PC-9 (cell line): ENCODE results near the gene FAM3D. TPM values are rescaled to one million over a fixed set of nuclear protein-coding genes. Genes with fewer than 3 reads are reported as not detected.

ENCODE experiments used
- BruUV-seq: library from RNA; stranded (reverse); fragments of 400-500 nt; replicated peaks from 2 replicates; lab custom pipeline; 2021; lab: Mats Ljungman, UMichigan
- CTCF ChIA-PET: fragments of 300-600 bp; sonication (Branson Sonifier 250); formaldehyde crosslinking; loops from one replicate; lab custom pipeline; 2022; ENCODE audit warnings: antibody characterized with exemption; lab: Charles Lee
- POLR2A ChIA-PET: fragments of 300-600 bp; sonication (Branson Sonifier 250); formaldehyde crosslinking; loops from one replicate; lab custom pipeline; 2022; ENCODE audit warnings: antibody characterized with exemption; ENCODE audit not compliant: unreplicated experiment; lab: Charles Lee
- DNase-seq, 2 experiments: peaks; one replicate each; pipeline versions ENCODE4 v3.0.0 to v3.0.0-alpha.2; 2015 to 2022; ENCODE audit warnings: mixed read lengths in 1 of 2
- H2AFZ ChIP-seq: fragments of 200-600 bp; sonication (generic); 2 replicates; pipeline ENCODE4 v1.8.1; 2017; ENCODE audit warnings: antibody characterized with exemption
- H3F3A ChIP-seq: fragments of 200-600 bp; sonication (generic); 2 replicates; pipeline ENCODE4 v1.8.1; 2017; ENCODE audit warnings: antibody characterized with exemption, mild to moderate bottlenecking, low read depth; ENCODE audit not compliant: insufficient read depth
- H3K27ac ChIP-seq: fragments of 200-600 bp; sonication (generic); 2 replicates; pipeline ENCODE4 v1.6.1; 2016; ENCODE audit warnings: mixed run types
- H3K27me3 ChIP-seq: fragments of 200-600 bp; sonication (generic); 2 replicates; pipeline ENCODE4 v1.6.1; 2016; ENCODE audit warnings: low read depth, mixed run types; ENCODE audit not compliant: insufficient read depth
- H3K36me3 ChIP-seq: fragments of 200-600 bp; sonication (generic); 2 replicates; pipeline ENCODE4 v1.6.1; 2016; ENCODE audit warnings: low read depth, mixed run types
- H3K4me1 ChIP-seq: fragments of 200-600 bp; sonication (generic); replicated peaks from 2 replicates; pipeline ENCODE4 v1.6.1; 2016; ENCODE audit warnings: mixed run types; ENCODE audit not compliant: insufficient read depth
- H3K4me2 ChIP-seq: fragments of 200-600 bp; sonication (generic); 2 replicates; pipeline ENCODE4 v1.6.1; 2017; ENCODE audit warnings: mixed run types
- H3K4me3 ChIP-seq: fragments of 200-600 bp; sonication (generic); 2 replicates; pipeline ENCODE4 v1.6.1; 2016; ENCODE audit warnings: mixed run types
- H3K79me2 ChIP-seq: fragments of 200-600 bp; sonication (generic); 2 replicates; pipeline ENCODE4 v1.6.1; 2017; ENCODE audit warnings: low read depth, mixed run types
- H3K9me2 ChIP-seq: fragments of 200-600 bp; sonication (generic); 2 replicates; pipeline ENCODE4 v1.8.1; 2017; ENCODE audit warnings: mild to moderate bottlenecking; ENCODE audit not compliant: insufficient read depth
- H3K9me3 ChIP-seq: fragments of 200-600 bp; sonication (generic); 2 replicates; pipeline ENCODE4 v1.8.1; 2016; ENCODE audit warnings: low read depth; ENCODE audit not compliant: insufficient read depth
- H4K20me1 ChIP-seq: fragments of 200-600 bp; sonication (generic); 2 replicates; pipeline ENCODE4 v1.8.1; 2017; ENCODE audit not compliant: insufficient read depth
- CTCF ChIP-seq: fragments of 200-600 bp; sonication (generic); conservative IDR thresholded peaks from 2 replicates; pipeline ENCODE4 v1.6.1; 2017; ENCODE audit warnings: mixed run types, antibody characterized with exemption, mild to moderate bottlenecking, moderate library complexity
- EZH2 ChIP-seq: fragments of 200-600 bp; sonication (generic); IDR thresholded peaks from 2 replicates; pipeline ENCODE4 v1.8.0; 2017; ENCODE audit warnings: antibody characterized with exemption, low read depth
- intact Hi-C: fragments of 100-400 bp; cut with micrococcal nuclease; formaldehyde crosslinking; loops from one replicate; pipeline ENCODE4 v1.10.0; 2022; ENCODE audit not compliant: unreplicated experiment
- total RNA-seq: library from RNA; stranded (reverse); gene quantifications from 2 replicates; pipeline ENCODE4 v1.2.3, GENCODE V29; 2021

FAM3D gene
- total RNA-seq, 1 experiment from 2014 or later = not detected

- Histone ChIP-seq H3K4me1 (no peaks in the 10 kb centered on the region; the same call in 1 of the 2 replicates), H3K27me3 (peaks cover 27% of the 10 kb centered on the region), H3K4me2 (no peak overlapping the region), H2AFZ (no peak overlapping the region), H3K27ac (no peak overlapping the region), H3K79me2 (no peaks in the 10 kb centered on the region), H3F3A (no peaks in the 10 kb centered on the region), H3K9me2 (no peaks in the 10 kb centered on the region), H3K36me3 (no peaks in the 10 kb centered on the region), H4K20me1 (no peaks in the 10 kb centered on the region), H3K4me3 (no peak overlapping the region), H3K9me3 (no peaks in the 10 kb centered on the region)
- ChIA-PET POLR2A (interaction anchor here (0.7 kb wide), 1 partner anchor 18 kb away, joined by 4 read pairs; no protein-coding TSS in a partner anchor), CTCF (interaction anchor here (0.9 kb wide), 1 partner anchor 98 kb away, joined by 6 read pairs; no protein-coding TSS in a partner anchor)
- intact Hi-C loops = no loop called here
- no TSS peak for BruUV-seq
- no peak for TF ChIP-seq EZH2
- TF ChIP-seq CTCF = peak; percentile 48
- DNase-seq = peak in 1 of 2 experiments; percentile 10
Measured at GRCh38 chr3:58659051-58659675, 7.4 kb downstream of the FAM3D start.

GRCh38 chr3:58658508-58658907 lies 8.1 kb downstream of the FAM3D start:
- no peaks in the 10 kb centered on the region for H4K20me1 ChIP-seq
- ChIA-PET CTCF (interaction anchor here (0.9 kb wide), 1 partner anchor 98 kb away, joined by 6 read pairs; no protein-coding TSS in a partner anchor), POLR2A (no interaction called here)
- no peak for DNase-seq
- H3K27me3 ChIP-seq = peaks cover 25% of the 10 kb centered on the region
- H2AFZ ChIP-seq = no peak overlapping the region
- TF ChIP-seq EZH2 (no peak), CTCF (no peak)
- no peaks in the 10 kb centered on the region; the same call in 1 of the 2 replicates for H3K4me1 ChIP-seq
- no peak overlapping the region for H3K4me2 ChIP-seq
- H3K9me2 ChIP-seq = no peaks in the 10 kb centered on the region
- H3K27ac ChIP-seq = no peak overlapping the region
- no peak overlapping the region for H3K4me3 ChIP-seq
- no peaks in the 10 kb centered on the region for H3F3A ChIP-seq
- no peaks in the 10 kb centered on the region for H3K36me3 ChIP-seq
- BruUV-seq = no TSS peak
- intact Hi-C loops = no loop called here
- H3K9me3 ChIP-seq = no peaks in the 10 kb centered on the region
- no peaks in the 10 kb centered on the region for H3K79me2 ChIP-seq

GRCh38 chr3:58657571-58658141 lies 8.9 kb downstream of the FAM3D start:
- Histone ChIP-seq H3K36me3 (no peaks in the 10 kb centered on the region), H3K9me3 (no peaks in the 10 kb centered on the region), H3K27ac (no peak overlapping the region), H3K79me2 (no peaks in the 10 kb centered on the region), H2AFZ (no peak overlapping the region), H4K20me1 (no peaks in the 10 kb centered on the region), H3K9me2 (no peaks in the 10 kb centered on the region), H3F3A (no peaks in the 10 kb centered on the region), H3K27me3 (peaks cover 21% of the 10 kb centered on the region), H3K4me3 (no peak overlapping the region), H3K4me1 (no peaks in the 10 kb centered on the region; the same call in 1 of the 2 replicates), H3K4me2 (no peak overlapping the region)
- TF ChIP-seq EZH2 (no peak), CTCF (no peak)
- CTCF ChIA-PET = no interaction called here
- no TSS peak for BruUV-seq
- intact Hi-C loops = no loop called here
- POLR2A ChIA-PET = no interaction called here
- DNase-seq = peak; percentile 33 to 50
